22Rv1 (cell line): ENCODE data around the gene XPC.

Experiments
- H3K27ac ChIP-seq: fragments of 450-650 bp; 2 replicates; pipeline ENCODE4 v1.5.1; 2017
- ZFX ChIP-seq: fragments of 450-650 bp; IDR thresholded peaks from 2 replicates; pipeline ENCODE4 v1.6.1; 2017; ENCODE audit warnings: antibody characterized with exemption, borderline replicate concordance
- TF ChIP-seq, protein P1 (sequence below): fragments of 450-650 bp; IDR thresholded peaks from 2 replicates; pipeline ENCODE4 v1.5.1; 2017; ENCODE audit warnings: mild to moderate bottlenecking

XPC gene

DNA sequence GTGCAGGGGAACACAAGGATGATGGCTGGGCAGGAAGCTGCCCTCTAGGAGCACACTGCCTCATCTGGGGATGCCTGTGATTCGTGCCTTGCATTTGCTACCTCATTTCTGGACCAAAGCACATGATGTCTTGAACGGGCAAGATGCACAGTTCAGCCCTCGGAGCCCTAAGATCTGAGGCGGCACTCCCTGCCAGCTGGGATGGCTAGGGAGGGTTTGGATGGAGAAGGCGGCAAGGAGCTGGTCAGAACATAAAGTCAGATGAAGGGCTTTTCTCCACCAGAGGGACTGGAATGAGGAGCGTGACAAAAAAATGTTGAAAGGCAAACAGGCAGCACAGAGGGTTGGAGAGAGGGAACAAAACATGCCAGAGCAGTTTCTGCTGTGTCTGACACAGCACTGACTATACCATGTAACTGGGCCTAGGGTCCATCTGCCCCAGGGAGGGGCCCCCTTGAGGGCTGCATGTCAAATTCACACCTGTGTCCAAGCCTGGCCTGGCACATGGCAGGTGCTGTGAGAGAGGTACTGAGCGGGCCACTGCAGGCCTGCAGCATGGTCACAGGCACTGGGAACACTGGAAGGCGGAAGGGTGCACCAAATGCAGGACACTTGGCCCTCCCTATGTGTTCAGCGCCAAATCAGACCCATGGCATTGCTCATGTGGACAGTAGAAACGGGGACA lies 31.9 kb downstream of the XPC start:
- no peak overlapping the region for H3K27ac ChIP-seq
- TF ChIP-seq, protein P1, sequence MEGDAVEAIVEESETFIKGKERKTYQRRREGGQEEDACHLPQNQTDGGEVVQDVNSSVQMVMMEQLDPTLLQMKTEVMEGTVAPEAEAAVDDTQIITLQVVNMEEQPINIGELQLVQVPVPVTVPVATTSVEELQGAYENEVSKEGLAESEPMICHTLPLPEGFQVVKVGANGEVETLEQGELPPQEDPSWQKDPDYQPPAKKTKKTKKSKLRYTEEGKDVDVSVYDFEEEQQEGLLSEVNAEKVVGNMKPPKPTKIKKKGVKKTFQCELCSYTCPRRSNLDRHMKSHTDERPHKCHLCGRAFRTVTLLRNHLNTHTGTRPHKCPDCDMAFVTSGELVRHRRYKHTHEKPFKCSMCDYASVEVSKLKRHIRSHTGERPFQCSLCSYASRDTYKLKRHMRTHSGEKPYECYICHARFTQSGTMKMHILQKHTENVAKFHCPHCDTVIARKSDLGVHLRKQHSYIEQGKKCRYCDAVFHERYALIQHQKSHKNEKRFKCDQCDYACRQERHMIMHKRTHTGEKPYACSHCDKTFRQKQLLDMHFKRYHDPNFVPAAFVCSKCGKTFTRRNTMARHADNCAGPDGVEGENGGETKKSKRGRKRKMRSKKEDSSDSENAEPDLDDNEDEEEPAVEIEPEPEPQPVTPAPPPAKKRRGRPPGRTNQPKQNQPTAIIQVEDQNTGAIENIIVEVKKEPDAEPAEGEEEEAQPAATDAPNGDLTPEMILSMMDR, result no peak
- no peak for TF ChIP-seq ZFX

DNA sequence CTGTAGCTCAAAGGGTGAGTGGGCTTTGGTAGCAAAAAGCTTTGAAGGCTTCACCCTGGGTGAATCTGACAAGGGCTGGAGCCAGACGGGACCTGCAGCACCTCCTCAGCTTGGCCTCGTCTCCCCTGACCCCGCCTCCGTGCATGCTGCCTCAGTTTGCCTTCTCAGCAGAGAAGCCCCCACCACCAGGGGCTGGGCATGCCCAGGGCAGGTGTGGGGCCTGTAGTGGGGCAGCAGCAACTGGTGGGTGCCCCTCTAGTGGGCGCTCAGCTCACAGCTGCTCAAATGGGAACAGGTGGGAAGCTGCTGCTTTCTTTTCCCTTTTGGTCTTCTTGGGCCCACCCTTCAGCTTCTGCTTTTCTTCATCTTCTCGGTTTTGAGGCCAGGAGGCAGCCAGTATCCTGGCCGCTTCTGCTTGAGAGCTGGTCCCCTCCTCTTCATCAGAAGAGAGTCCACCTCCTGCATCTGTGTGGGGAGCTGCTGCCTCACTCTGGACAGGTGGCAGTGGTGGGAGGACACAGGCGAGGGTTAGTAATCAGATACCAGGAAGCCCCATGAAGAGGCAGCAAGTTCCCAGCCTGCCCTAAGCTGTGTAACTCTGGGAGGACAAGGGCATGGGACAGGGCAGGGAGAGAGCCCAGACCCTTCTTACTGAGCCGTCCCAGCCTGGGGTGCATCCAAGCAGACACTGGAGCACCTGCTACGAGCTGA lies 32.6 kb downstream of the XPC start:
- H3K27ac ChIP-seq, result peak overlapping the region; percentile 51; the same call in 1 of the 2 replicates
- no peak for TF ChIP-seq ZFX
- TF ChIP-seq, protein P1, result no peak

DNA sequence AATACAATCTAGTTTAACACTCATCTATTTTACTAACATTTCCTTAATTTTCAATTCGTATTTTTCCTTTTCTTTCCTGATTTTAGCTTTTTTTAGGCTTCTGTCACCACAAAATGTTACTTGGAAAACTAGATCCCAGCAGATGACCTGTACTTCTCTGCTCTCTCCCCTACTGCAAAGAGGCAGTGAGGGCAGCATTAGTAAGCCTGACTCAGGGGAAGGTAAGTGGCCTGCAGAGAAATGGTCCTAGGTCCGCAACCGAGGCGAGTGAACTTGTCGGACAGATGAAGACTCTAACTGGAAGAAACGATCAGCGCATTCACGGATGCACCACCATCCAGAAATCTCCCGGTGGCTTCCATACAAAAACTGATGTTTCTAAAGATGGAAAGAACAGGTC lies 33.2 kb downstream of the XPC start:
- peak overlapping the region; percentile 51 for H3K27ac ChIP-seq
- TF ChIP-seq, protein P1, result no peak
- no peak for TF ChIP-seq ZFX

DNA sequence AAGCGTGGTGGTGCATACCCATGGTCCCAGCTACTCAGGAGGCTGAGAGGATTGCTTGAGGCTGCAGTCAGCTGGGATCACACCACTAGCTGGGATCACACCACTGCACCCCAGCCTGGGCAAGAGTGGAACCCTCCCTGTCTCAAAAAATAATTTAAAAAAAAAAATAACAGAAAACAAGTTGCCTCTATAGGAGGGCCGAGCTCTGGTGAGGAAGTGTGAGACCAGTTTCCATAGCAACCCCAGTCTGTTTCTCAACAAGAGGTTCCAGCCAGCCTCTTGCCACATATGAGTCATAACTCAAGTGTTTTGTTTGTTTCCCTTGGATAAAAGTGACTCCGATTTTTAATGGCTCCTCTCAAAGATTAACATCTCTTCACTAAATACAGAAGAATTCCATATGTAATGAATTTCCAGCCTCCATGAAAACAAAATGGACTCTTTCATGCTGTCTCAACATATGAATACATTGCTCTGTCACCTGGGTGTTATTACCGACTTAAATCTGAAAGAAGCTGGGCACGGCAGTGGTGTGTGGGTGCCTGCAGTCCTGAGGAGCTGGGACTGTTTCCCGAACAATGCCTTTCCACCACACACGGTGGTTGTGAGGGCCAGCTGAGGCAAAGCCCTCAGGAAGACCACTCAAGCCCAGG lies 33.9 kb downstream of the XPC start:
- peak overlapping the region; percentile 51 for H3K27ac ChIP-seq
- TF ChIP-seq ZFX, result no peak
- TF ChIP-seq, protein P1, result no peak

DNA sequence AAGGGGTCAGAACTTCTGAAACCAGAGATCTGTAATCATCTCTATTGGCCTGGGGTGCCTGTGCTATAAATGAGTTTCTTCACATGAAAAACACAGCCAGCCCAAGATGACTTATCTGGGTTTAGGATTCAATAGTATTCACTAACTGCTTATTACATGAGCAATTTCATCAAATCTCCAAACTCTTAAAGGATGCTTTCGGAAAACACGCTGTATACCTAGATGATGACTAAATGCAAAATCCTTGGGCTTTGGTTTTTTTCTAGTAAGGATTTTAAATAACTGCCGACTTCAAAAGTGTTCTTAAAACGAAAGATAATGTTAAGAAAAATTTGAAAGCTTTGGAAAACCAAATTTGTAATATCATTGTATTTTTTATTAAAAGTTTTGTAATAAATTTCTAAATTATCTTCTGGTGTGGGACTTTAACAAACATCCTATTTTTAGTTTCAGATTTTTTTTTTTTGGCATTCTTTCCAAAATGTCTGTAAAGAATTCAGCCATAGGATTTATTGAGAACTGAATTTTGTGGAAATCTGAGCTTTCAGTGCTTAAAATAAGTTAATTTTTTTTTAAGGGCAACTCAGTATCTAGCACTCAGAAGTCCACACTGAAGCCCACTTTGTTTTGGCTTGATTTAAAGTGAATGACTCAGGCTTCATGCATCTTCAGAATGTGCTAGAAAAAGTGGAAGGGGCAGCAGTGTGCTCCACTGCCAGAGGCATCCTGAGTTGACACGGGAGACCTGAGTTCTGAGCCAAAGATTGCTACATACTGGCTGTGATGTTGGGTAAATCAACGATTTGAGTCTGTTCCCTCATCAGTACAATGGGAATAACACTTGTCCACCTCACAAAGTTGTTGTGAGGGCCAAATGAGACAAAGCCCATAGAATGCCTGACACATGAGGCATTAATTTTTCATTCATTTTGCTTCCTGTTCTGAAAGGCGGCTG lies 34.9 kb downstream of the XPC start:
- TF ChIP-seq, protein P1, result no peak
- TF ChIP-seq ZFX, result no peak
- peak overlapping the region; percentile 51 for H3K27ac ChIP-seq

DNA sequence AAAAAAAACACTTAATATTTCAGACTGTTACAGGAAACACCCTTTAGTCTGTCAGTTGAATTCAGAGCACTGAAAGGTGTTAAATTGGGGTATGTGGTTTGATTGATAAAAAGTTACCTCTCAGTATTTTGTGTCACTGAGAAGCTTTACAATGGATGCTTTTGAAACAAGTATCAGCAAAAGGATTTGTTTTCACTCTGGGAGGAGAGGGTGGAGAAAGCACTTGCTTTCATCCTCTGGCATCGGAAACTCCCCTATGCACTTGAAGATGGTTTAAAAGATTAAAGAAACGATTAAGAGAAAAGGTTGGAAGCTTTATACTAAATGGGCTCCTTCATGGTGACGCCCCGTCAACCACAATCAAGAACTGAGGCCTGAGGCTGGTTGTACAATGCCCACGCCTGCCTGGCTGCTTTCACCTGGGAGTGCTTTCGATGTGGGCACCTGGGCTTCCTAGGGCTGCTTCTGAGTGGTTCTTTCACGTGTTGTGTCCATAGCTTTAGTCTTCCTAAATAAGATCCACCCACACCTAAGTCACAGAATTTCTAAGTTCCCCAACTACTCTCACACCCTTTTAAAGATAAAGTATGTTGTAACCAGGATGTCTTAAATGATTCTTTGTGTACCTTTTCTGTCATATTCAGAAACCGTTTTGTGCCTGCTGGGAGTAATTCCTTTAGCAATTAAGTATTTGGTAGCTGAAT lies 35.7 kb downstream of the XPC start:
- peak overlapping the region; percentile 51; the same call in 1 of the 2 replicates for H3K27ac ChIP-seq
- TF ChIP-seq, protein P1, result no peak
- TF ChIP-seq ZFX, result no peak
